ENCODE results near the gene KCND2. TPM values are rescaled to one million over a fixed set of nuclear protein-coding genes. Genes with fewer than 3 reads are reported as not detected.

KCND2 gene
- total RNA-seq, 1 experiment from 2014 or later: not detected

GRCh38 chr7:120472892-120473291 is 199.9 kb downstream of the KCND2 start:
- BruUV-seq (replicated peaks): no TSS peak
- POLR2A ChIA-PET: no interaction called here

DNA sequence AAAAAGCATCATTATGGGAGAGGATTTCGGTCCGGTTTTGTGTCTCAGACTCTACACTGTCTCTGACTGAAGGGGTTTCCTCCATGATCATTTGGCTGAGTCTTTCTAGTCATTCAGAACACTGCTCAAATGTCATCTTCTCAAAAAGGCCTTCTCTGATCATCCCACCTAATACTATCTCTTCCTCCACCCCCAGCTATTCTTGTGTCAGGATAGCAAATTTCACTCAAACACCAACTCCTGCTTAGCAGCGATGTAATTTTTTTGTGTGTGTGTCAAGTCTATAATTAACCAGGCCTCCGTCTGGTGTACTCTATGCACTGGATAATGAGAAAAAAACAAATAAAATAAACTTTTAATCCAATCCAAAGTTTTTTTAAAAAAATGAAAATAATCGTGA is 200.4 kb downstream of the KCND2 start:
- POLR2A ChIA-PET: no interaction called here
- no peak for DNase-seq
- BruUV-seq (replicated peaks): no TSS peak
- H3K27ac Mint-ChIP-seq (ENCODE audit: unreplicated experiment): no peak overlapping the region
- TF ChIP-seq, protein P1, sequence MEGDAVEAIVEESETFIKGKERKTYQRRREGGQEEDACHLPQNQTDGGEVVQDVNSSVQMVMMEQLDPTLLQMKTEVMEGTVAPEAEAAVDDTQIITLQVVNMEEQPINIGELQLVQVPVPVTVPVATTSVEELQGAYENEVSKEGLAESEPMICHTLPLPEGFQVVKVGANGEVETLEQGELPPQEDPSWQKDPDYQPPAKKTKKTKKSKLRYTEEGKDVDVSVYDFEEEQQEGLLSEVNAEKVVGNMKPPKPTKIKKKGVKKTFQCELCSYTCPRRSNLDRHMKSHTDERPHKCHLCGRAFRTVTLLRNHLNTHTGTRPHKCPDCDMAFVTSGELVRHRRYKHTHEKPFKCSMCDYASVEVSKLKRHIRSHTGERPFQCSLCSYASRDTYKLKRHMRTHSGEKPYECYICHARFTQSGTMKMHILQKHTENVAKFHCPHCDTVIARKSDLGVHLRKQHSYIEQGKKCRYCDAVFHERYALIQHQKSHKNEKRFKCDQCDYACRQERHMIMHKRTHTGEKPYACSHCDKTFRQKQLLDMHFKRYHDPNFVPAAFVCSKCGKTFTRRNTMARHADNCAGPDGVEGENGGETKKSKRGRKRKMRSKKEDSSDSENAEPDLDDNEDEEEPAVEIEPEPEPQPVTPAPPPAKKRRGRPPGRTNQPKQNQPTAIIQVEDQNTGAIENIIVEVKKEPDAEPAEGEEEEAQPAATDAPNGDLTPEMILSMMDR (IDR thresholded peaks at IDR 0.05; ENCODE audit: insufficient read depth in 1 of 2, low read depth in 1 of 2, low read length in 1 of 2, severe bottlenecking in 1 of 2, unreplicated experiment in 1 of 2): no peak
- H3K36me3 Mint-ChIP-seq (ENCODE audit: insufficient read depth, unreplicated experiment): no peaks in the 10 kb centered on the region
- CTCF ChIA-PET: no interaction called here
- no peaks in the 10 kb centered on the region for H3K27me3 ChIP-seq (replicated peaks; ENCODE audit: control insufficient read depth, insufficient read depth, low read length)
- no peaks in the 10 kb centered on the region for H3K4me1 Mint-ChIP-seq (ENCODE audit: low read depth, unreplicated experiment)
- no peaks in the 10 kb centered on the region for H3K36me3 ChIP-seq (ENCODE audit: control insufficient read depth, insufficient read depth, low read length)
- intact Hi-C loops (cut with micrococcal nuclease; ENCODE audit: unreplicated experiment): no loop called here
- no peaks in the 10 kb centered on the region for H3K9me3 Mint-ChIP-seq (ENCODE audit: unreplicated experiment)
- H3K9me3 ChIP-seq: no peaks in the 10 kb centered on the region
- no peak overlapping the region for H3K4me3 ChIP-seq (ENCODE audit: low read depth, low read length)
- no peaks in the 10 kb centered on the region for H3K4me1 ChIP-seq
- peaks cover 9% of the 10 kb centered on the region for H3K27me3 Mint-ChIP-seq (ENCODE audit: insufficient read depth, unreplicated experiment)
- H3K4me3 Mint-ChIP-seq (ENCODE audit: unreplicated experiment): no peak overlapping the region

More at GRCh38 chr7:120472892-120473291, 199.9 kb downstream of the KCND2 start:
- Mint-ChIP-seq H3K9me3 (ENCODE audit: unreplicated experiment) (no peaks in the 10 kb centered on the region), H3K4me3 (ENCODE audit: unreplicated experiment) (no peak overlapping the region), H3K27me3 (ENCODE audit: insufficient read depth, unreplicated experiment) (peaks cover 9% of the 10 kb centered on the region), H3K27ac (ENCODE audit: unreplicated experiment) (no peak overlapping the region), H3K4me1 (ENCODE audit: low read depth, unreplicated experiment) (no peaks in the 10 kb centered on the region), H3K36me3 (ENCODE audit: insufficient read depth, unreplicated experiment) (no peaks in the 10 kb centered on the region)
- DNase-seq: no peak
- H3K27me3 ChIP-seq (replicated peaks; ENCODE audit: control insufficient read depth, insufficient read depth, low read length): no peaks in the 10 kb centered on the region
- no peaks in the 10 kb centered on the region for H3K9me3 ChIP-seq
- TF ChIP-seq, protein P1 (IDR thresholded peaks at IDR 0.05; ENCODE audit: insufficient read depth in 1 of 2, low read depth in 1 of 2, low read length in 1 of 2, severe bottlenecking in 1 of 2, unreplicated experiment in 1 of 2): no peak
- H3K4me3 ChIP-seq (ENCODE audit: low read depth, low read length): no peak overlapping the region
- no peaks in the 10 kb centered on the region for H3K4me1 ChIP-seq
- intact Hi-C loops (cut with micrococcal nuclease; ENCODE audit: unreplicated experiment): no loop called here
- H3K36me3 ChIP-seq (ENCODE audit: control insufficient read depth, insufficient read depth, low read length): no peaks in the 10 kb centered on the region
- CTCF ChIA-PET: no interaction called here

GRCh38 chr7:120475994-120476393 is 203.0 kb downstream of the KCND2 start:
- no peaks in the 10 kb centered on the region for H3K36me3 ChIP-seq (ENCODE audit: control insufficient read depth, insufficient read depth, low read length)
- Mint-ChIP-seq H3K27me3 (ENCODE audit: insufficient read depth, unreplicated experiment) (peaks cover 9% of the 10 kb centered on the region), H3K36me3 (ENCODE audit: insufficient read depth, unreplicated experiment) (no peaks in the 10 kb centered on the region), H3K4me1 (ENCODE audit: low read depth, unreplicated experiment) (no peaks in the 10 kb centered on the region), H3K27ac (ENCODE audit: unreplicated experiment) (no peak overlapping the region), H3K9me3 (ENCODE audit: unreplicated experiment) (no peaks in the 10 kb centered on the region), H3K4me3 (ENCODE audit: unreplicated experiment) (no peak overlapping the region)
- BruUV-seq (replicated peaks): no TSS peak
- no peaks in the 10 kb centered on the region for H3K4me1 ChIP-seq
- intact Hi-C loops (cut with micrococcal nuclease; ENCODE audit: unreplicated experiment): no loop called here
- ChIA-PET CTCF (no interaction called here), POLR2A (no interaction called here)
- no peaks in the 10 kb centered on the region for H3K27me3 ChIP-seq (replicated peaks; ENCODE audit: control insufficient read depth, insufficient read depth, low read length)
- TF ChIP-seq, protein P1 (IDR thresholded peaks at IDR 0.05; ENCODE audit: insufficient read depth in 1 of 2, low read depth in 1 of 2, low read length in 1 of 2, severe bottlenecking in 1 of 2, unreplicated experiment in 1 of 2): no peak
- no peaks in the 10 kb centered on the region for H3K9me3 ChIP-seq
- H3K4me3 ChIP-seq (ENCODE audit: low read depth, low read length): no peak overlapping the region
- DNase-seq: no peak
